SK-N-SH treated with all-trans-retinoic acid at 6 μM for 48 hours (cell line): ENCODE measurements around the gene AP2A2.

Experiments used
- ARNTL ChIP-seq: fragments of 450-650 bp; formaldehyde crosslinking; IDR thresholded peaks from 2 replicates; pipeline ENCODE4 v1.5.0; 2020; ENCODE audit warnings: low read depth, mild to moderate bottlenecking, moderate library complexity, borderline replicate concordance
- POU6F1 ChIP-seq: fragments of 250-450 bp; sonication (Bioruptor Pico); IDR thresholded peaks from 2 replicates; pipeline ENCODE4 v1.8.0; 2021; ENCODE audit warnings: low read depth, mild to moderate bottlenecking, moderate library complexity, borderline replicate concordance
- TF ChIP-seq, protein P1 (sequence below): fragments of 250-450 bp; sonication (Bioruptor Pico); IDR thresholded peaks from 2 replicates; pipeline ENCODE4 v1.5.1; 2021; ENCODE audit warnings: mild to moderate bottlenecking, moderate library complexity

- TF ChIP-seq ARNTL (CRISPR knock-in tag): no peak
- TF ChIP-seq POU6F1 (CRISPR knock-in tag): no peak
- TF ChIP-seq, protein P1, sequence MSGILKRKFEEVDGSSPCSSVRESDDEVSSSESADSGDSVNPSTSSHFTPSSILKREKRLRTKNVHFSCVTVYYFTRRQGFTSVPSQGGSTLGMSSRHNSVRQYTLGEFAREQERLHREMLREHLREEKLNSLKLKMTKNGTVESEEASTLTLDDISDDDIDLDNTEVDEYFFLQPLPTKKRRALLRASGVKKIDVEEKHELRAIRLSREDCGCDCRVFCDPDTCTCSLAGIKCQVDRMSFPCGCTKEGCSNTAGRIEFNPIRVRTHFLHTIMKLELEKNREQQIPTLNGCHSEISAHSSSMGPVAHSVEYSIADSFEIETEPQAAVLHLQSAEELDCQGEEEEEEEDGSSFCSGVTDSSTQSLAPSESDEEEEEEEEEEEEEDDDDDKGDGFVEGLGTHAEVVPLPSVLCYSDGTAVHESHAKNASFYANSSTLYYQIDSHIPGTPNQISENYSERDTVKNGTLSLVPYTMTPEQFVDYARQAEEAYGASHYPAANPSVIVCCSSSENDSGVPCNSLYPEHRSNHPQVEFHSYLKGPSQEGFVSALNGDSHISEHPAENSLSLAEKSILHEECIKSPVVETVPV (CRISPR knock-in tag): no peak
Measured at GRCh38 chr11:958101-958500, 32.4 kb downstream of the AP2A2 start.
